Suppressor macrophage treated with lipopolysaccharide for 1 hour (primary cell): ENCODE measurements around the gene ZNF649.
"Not testable (repeated sequence)": the region's sequence is repeated elsewhere in the genome, so short reads cannot be mapped to it uniquely, and the experiment has no call there.

Source experiments
- DNase-seq, 3 donors: peaks; one replicate each; pipeline ENCODE4 v3.0.0-alpha.2; 2020 to 2022

The ZNF649 gene

GRCh38 chr19:51904331-51905165 is at the start of gene ZNF649:
Gene ZNF649 (minus strand): TSS chr19:51905017. CDS start chr19:51900107, 4,910 bp downstream.
- DNase-seq, result peak; percentile 92 to 95 (median 95)

GRCh38 chr19:51948975-51949374 is 44.2 kb upstream of the ZNF649 start:
- DNase-seq, result no peak

GRCh38 chr19:51946602-51947001 is 41.8 kb upstream of the ZNF649 start:
- DNase-seq, result no peak

GRCh38 chr19:51944798-51945552 is 40.2 kb upstream of the ZNF649 start:
- DNase-seq, result no peak

- no peak for DNase-seq
Measured at GRCh38 chr19:51938936-51939335, 34.1 kb upstream of the ZNF649 start.

- DNase-seq, result no peak
Measured at GRCh38 chr19:51931921-51932320, 27.1 kb upstream of the ZNF649 start.

- no peak for DNase-seq
Measured at GRCh38 chr19:51927859-51928258, 23.0 kb upstream of the ZNF649 start.

- peak; percentile 91 to 95 (median 94) for DNase-seq
Measured at GRCh38 chr19:51926784-51927741, 22.2 kb upstream of the ZNF649 start, which contains the start of gene ZNF613. Gene ZNF613 (plus strand): TSS chr19:51927472. CDS start chr19:51936221, 8,749 bp downstream.

GRCh38 chr19:51926426-51926783 is 21.6 kb upstream of the ZNF649 start:
- DNase-seq, result no peak

- DNase-seq, result no peak
Measured at GRCh38 chr19:51921949-51922348, 17.1 kb upstream of the ZNF649 start.

GRCh38 chr19:51919606-51920005 is 14.8 kb upstream of the ZNF649 start:
- no peak for DNase-seq

- no peak for DNase-seq
Measured at GRCh38 chr19:51916167-51916566, 11.3 kb upstream of the ZNF649 start.

GRCh38 chr19:51915324-51915867 is 10.6 kb upstream of the ZNF649 start:
- no peak for DNase-seq

- DNase-seq, result not testable (repeated sequence)
Measured at GRCh38 chr19:51907981-51908380, 3.2 kb upstream of the ZNF649 start.

GRCh38 chr19:51906108-51906507 is 1.3 kb upstream of the ZNF649 start:
- DNase-seq, result not testable (repeated sequence)

GRCh38 chr19:51905639-51906038 is 822 bp upstream of the ZNF649 start:
- not testable (repeated sequence) for DNase-seq

- DNase-seq, result peak in 1 of 3 donors; percentile 45
Measured at GRCh38 chr19:51905206-51905605, 389 bp upstream of the ZNF649 start.

- no peak for DNase-seq
Measured at GRCh38 chr19:51903192-51903591, 1.6 kb downstream of the ZNF649 start.

- no peak for DNase-seq
Measured at GRCh38 chr19:51901860-51902259, 3.0 kb downstream of the ZNF649 start.

GRCh38 chr19:51891193-51891747 is 13.5 kb downstream of the ZNF649 start:
- no peak for DNase-seq

GRCh38 chr19:51889934-51890333 is 14.9 kb downstream of the ZNF649 start:
- no peak for DNase-seq
